Osteocyte (in vitro differentiated cells): ENCODE data around the gene HAT1. TPM values are rescaled to one million over a fixed set of nuclear protein-coding genes. Genes with fewer than 3 reads are reported as not detected.
"Not testable (repeated sequence)": the region's sequence is repeated elsewhere in the genome, so short reads cannot be mapped to it uniquely, and the experiment has no call there.

Source experiments
- DNase-seq: peaks from one replicate; pipeline ENCODE4 v3.0.0; 2021; ENCODE audit warnings: mixed read lengths; ENCODE audit not compliant: unreplicated experiment; ENCODE audit errors: extremely low spot score
- H3K27ac Mint-ChIP-seq: one replicate; pipeline ENCODE4 v1.8.0; 2021; ENCODE audit warnings: mild to moderate bottlenecking, mixed read lengths; ENCODE audit not compliant: unreplicated experiment
- H3K27me3 Mint-ChIP-seq: one replicate; pipeline ENCODE4 v1.8.0; 2021; ENCODE audit warnings: mixed read lengths; ENCODE audit not compliant: unreplicated experiment
- H3K36me3 Mint-ChIP-seq: one replicate; pipeline ENCODE4 v1.8.0; 2021; ENCODE audit warnings: mixed read lengths; ENCODE audit not compliant: unreplicated experiment
- H3K4me1 Mint-ChIP-seq: one replicate; pipeline ENCODE4 v1.8.0; 2021; ENCODE audit warnings: mixed read lengths; ENCODE audit not compliant: unreplicated experiment
- H3K4me3 Mint-ChIP-seq: one replicate; pipeline ENCODE4 v1.8.0; 2021; ENCODE audit warnings: mild to moderate bottlenecking, moderate library complexity, mixed read lengths; ENCODE audit not compliant: unreplicated experiment
- H3K9me3 Mint-ChIP-seq: one replicate; pipeline ENCODE4 v1.8.0; 2021; ENCODE audit warnings: mixed read lengths; ENCODE audit not compliant: unreplicated experiment
- total RNA-seq: library from RNA; stranded (reverse); gene quantifications from 2 replicates; pipeline ENCODE4 v1.2.1, GENCODE V29; 2021
- TF ChIP-seq, protein P1 (sequence below): fragments of 200-600 bp; sonication (generic); IDR thresholded peaks from 2 replicates; pipeline ENCODE4 v1.5.0; 2021; ENCODE audit warnings: antibody characterized with exemption, mild to moderate bottlenecking, moderate library complexity

HAT1 gene
- total RNA-seq, 1 donor from 2014 or later: 45.7 TPM

DNA sequence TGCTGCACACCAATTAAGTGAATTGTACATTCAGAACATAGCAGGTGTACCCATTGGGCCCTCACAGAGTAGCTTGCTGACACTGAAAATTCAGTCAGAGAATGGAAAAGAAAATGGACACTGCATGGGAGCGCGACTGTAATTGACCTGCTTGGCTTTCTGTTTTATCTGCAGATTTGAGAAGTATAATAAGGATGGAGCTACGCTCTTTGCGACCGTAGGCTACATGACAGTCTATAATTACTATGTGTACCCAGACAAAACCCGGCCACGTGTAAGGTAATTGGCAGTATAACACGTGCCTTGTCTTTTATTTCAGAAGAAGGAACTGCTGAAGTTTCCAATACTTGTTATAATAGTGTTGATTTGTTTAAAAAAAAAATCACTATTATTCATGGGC is 44.0 kb downstream of the HAT1 start:
- Mint-ChIP-seq H3K9me3 (no peaks in the 10 kb centered on the region), H3K36me3 (peaks cover 11% of the 10 kb centered on the region), H3K27ac (no peak overlapping the region), H3K4me3 (no peak overlapping the region), H3K4me1 (peaks cover 2% of the 10 kb centered on the region), H3K27me3 (no peaks in the 10 kb centered on the region)
- no peak for DNase-seq
- TF ChIP-seq, protein P1, sequence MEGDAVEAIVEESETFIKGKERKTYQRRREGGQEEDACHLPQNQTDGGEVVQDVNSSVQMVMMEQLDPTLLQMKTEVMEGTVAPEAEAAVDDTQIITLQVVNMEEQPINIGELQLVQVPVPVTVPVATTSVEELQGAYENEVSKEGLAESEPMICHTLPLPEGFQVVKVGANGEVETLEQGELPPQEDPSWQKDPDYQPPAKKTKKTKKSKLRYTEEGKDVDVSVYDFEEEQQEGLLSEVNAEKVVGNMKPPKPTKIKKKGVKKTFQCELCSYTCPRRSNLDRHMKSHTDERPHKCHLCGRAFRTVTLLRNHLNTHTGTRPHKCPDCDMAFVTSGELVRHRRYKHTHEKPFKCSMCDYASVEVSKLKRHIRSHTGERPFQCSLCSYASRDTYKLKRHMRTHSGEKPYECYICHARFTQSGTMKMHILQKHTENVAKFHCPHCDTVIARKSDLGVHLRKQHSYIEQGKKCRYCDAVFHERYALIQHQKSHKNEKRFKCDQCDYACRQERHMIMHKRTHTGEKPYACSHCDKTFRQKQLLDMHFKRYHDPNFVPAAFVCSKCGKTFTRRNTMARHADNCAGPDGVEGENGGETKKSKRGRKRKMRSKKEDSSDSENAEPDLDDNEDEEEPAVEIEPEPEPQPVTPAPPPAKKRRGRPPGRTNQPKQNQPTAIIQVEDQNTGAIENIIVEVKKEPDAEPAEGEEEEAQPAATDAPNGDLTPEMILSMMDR: no peak

DNA sequence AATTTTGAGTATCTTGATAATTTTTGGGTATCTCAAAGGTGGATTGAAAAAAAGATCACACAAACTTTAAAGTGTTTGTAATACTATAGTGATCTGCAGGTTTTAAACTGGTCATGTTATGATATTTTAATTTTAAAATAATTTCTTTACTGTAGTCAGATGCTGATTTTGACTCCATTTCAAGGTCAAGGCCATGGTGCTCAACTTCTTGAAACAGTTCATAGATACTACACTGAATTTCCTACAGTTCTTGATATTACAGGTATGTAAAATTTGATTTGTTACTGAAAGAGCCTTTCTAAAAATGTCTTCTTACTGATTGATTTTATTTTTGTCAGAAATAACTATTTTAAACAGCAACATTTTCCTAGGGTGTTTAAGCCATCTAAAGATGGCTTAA is 44.4 kb downstream of the HAT1 start:
- DNase-seq: no peak
- Mint-ChIP-seq H3K27me3 (no peaks in the 10 kb centered on the region), H3K36me3 (peaks cover 13% of the 10 kb centered on the region), H3K4me1 (no peaks in the 10 kb centered on the region), H3K27ac (no peak overlapping the region), H3K4me3 (no peak overlapping the region), H3K9me3 (no peaks in the 10 kb centered on the region)
- TF ChIP-seq, protein P1: no peak

DNA sequence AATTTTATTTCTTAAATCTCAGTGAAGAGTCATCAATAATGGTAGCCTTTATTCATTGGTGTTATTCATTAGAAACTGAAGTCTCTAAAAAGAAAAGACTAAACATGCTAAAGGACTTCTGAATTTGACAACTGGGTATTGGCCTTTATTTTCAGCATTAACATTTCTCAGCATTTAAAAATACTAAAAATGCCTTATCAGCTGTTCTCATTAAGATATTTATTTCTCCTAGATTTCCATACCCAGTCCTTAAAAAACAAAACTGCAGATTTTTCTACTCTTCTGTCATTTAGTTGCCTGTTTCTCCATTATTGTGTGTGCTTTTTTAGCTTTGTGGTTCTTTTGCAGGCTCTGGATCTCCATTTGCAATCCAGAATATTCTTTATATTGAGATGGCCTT is 46.2 kb downstream of the HAT1 start:
- DNase-seq: no peak
- Mint-ChIP-seq H3K27me3 (no peaks in the 10 kb centered on the region), H3K4me1 (no peaks in the 10 kb centered on the region), H3K9me3 (no peaks in the 10 kb centered on the region), H3K27ac (no peak overlapping the region), H3K4me3 (no peak overlapping the region), H3K36me3 (peaks cover 20% of the 10 kb centered on the region)
- TF ChIP-seq, protein P1: no peak

DNA sequence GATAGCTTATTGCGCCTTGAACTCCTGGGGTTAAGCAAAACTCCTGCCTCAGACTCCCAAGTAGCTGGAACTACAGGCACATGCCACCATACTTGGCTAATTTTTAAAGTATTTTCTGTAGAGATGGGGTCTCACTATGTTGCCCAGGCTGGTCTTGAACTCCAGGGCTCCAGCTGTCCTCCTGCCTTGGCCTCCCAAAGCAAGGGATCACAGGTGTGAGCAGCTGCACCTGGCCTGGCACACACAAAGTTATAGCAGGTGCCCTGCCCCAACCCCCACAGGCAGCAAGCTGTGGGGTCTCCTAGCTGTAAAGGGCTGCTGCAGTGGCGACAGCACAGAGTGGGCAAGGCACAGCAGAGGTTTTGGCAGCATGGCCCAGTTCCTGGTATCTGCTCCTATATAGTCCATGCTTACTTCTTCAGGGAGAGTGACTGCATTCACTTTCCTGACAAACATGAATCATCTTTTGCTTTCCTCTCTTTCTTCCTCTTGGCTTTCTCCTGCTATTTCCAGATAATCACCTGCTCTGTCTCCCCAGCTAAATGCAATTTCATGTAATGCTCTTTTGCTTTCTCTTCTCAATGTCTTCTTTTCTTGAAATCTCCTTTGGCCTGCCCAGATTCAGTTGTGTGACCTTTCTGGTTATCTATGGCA is 50.2 kb downstream of the HAT1 start:
- peaks cover 30% of the 10 kb centered on the region for H3K36me3 Mint-ChIP-seq
- TF ChIP-seq, protein P1: no peak
- no peak overlapping the region for H3K27ac Mint-ChIP-seq
- H3K4me1 Mint-ChIP-seq: no peaks in the 10 kb centered on the region
- H3K9me3 Mint-ChIP-seq: no peaks in the 10 kb centered on the region
- H3K27me3 Mint-ChIP-seq: no peaks in the 10 kb centered on the region
- no peak overlapping the region for H3K4me3 Mint-ChIP-seq
- no peak for DNase-seq

DNA sequence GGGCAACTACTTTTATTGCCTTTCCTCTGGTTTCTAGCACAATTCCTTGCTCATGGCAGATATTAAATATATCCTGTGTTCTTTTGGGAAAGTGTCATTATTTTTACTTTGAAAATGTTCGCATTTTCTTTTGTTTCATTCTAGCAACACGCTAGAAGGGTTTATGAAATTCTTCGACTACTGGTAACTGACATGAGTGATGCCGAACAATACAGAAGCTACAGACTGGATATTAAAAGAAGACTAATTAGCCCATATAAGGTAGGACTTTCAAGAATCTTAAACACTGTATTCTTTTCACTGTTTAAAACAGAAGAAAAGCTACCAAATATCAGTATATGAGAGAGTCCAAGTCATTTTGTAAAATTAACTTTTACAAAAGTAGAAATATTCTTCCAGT is 56.8 kb downstream of the HAT1 start:
- Mint-ChIP-seq H3K27me3 (no peaks in the 10 kb centered on the region), H3K36me3 (peaks cover 51% of the 10 kb centered on the region)
- TF ChIP-seq, protein P1: no peak

DNA sequence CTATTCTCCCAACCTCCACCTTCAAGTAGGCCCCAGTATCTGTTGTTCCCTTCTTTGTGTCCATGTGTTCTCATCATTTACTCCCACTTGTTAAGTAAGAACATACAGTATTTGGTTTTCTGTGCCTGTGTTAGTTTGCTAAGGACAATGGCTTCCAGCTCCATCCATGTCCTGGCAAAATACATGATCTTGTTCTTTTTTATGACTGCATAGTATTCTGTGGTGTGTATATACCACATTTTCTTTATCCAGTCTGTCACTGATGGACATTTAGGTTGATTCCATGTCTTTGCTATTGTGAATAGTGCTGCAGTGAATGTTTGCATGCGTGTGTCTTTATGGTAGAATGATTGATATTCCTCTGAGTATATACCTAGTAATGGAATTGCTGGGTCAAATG is 61.7 kb downstream of the HAT1 start:
- H3K4me1 Mint-ChIP-seq, DNase-seq, H3K27ac Mint-ChIP-seq, H3K4me3 Mint-ChIP-seq, H3K27me3 Mint-ChIP-seq, H3K9me3 Mint-ChIP-seq: not testable (repeated sequence)
- peaks cover 28% of the 10 kb centered on the region for H3K36me3 Mint-ChIP-seq

More for the DNA sequence above, 56.8 kb downstream of the HAT1 start:
- H3K9me3 Mint-ChIP-seq: no peaks in the 10 kb centered on the region
- no peak for DNase-seq
- no peak overlapping the region for H3K27ac Mint-ChIP-seq
- no peak overlapping the region for H3K4me3 Mint-ChIP-seq
- H3K4me1 Mint-ChIP-seq: no peaks in the 10 kb centered on the region
